GM23338 (cell line): ENCODE data around the gene GRIP2. TPM values are rescaled to one million over a fixed set of nuclear protein-coding genes. Genes with fewer than 3 reads are reported as not detected.

Experiments used
- ATAC-seq: fragments of 200-7000 bp; cut with Tn5 transposase; 3 replicates; pipeline ENCODE4 v1.9.1; 2020
- DNase-seq: peaks from one replicate; pipeline ENCODE4 v3.0.0-alpha.2; 2015; ENCODE audit warnings: low spot score
- H2AFZ ChIP-seq: fragments of 200-600 bp; sonication (generic); 2 replicates; pipeline ENCODE4 v1.8.0; 2016; ENCODE audit warnings: antibody characterized with exemption, mild to moderate bottlenecking, moderate library complexity
- H3F3A ChIP-seq: fragments of 200-600 bp; sonication (generic); replicated peaks from 2 replicates; pipeline ENCODE4 v1.8.0; 2017; ENCODE audit warnings: antibody characterized with exemption, mixed run types, low read depth
- H3K27ac ChIP-seq: fragments of 200-600 bp; sonication (generic); 2 replicates; pipeline ENCODE4 v1.6.1; 2016; ENCODE audit warnings: low read depth
- H3K27me3 ChIP-seq: fragments of 200-600 bp; sonication (generic); 2 replicates; pipeline ENCODE4 v1.8.0; 2016; ENCODE audit warnings: mild to moderate bottlenecking, mixed run types, moderate library complexity; ENCODE audit not compliant: insufficient read depth
- H3K36me3 ChIP-seq: fragments of 200-600 bp; sonication (generic); 2 replicates; pipeline ENCODE4 v1.8.0; 2016; ENCODE audit warnings: mild to moderate bottlenecking; ENCODE audit not compliant: insufficient read depth
- H3K4me1 ChIP-seq: fragments of 200-600 bp; sonication (generic); 2 replicates; pipeline ENCODE4 v1.8.0; 2016; ENCODE audit warnings: mild to moderate bottlenecking, moderate library complexity; ENCODE audit not compliant: insufficient read depth
- H3K4me2 ChIP-seq: fragments of 200-600 bp; sonication (generic); 2 replicates; pipeline ENCODE4 v1.7.1; 2017; ENCODE audit warnings: mixed run types
- H3K4me3 ChIP-seq: fragments of 200-600 bp; sonication (generic); 2 replicates; pipeline ENCODE4 v1.6.1; 2016; ENCODE audit warnings: mixed run types
- H3K79me2 ChIP-seq: fragments of 200-600 bp; sonication (generic); replicated peaks from 2 replicates; pipeline ENCODE4 v1.8.0; 2017; ENCODE audit warnings: mild to moderate bottlenecking; ENCODE audit not compliant: insufficient read depth
- H3K9me2 ChIP-seq: fragments of 200-600 bp; sonication (generic); 2 replicates; pipeline ENCODE4 v1.8.0; 2017; ENCODE audit not compliant: insufficient read depth
- H4K20me1 ChIP-seq: fragments of 200-600 bp; sonication (generic); replicated peaks from 2 replicates; pipeline ENCODE4 v1.8.0; 2017; ENCODE audit warnings: mild to moderate bottlenecking; ENCODE audit not compliant: insufficient read depth
- H3K27ac Mint-ChIP-seq: 2 replicates; pipeline ENCODE4 v1.8.0; 2020; ENCODE audit warnings: inconsistent platforms, mild to moderate bottlenecking, moderate library complexity, mixed read lengths
- H3K27me3 Mint-ChIP-seq: 3 replicates; pipeline ENCODE4 v1.8.0; 2022; ENCODE audit warnings: low read depth, mild to moderate bottlenecking, moderate library complexity, mixed read lengths, inconsistent platforms; ENCODE audit not compliant: insufficient read depth, poor library complexity
- H3K36me3 Mint-ChIP-seq: 3 replicates; pipeline ENCODE4 v1.8.0; 2021; ENCODE audit warnings: low read depth, mild to moderate bottlenecking, inconsistent platforms, moderate library complexity, mixed read lengths
- H3K4me1 Mint-ChIP-seq: 3 replicates; pipeline ENCODE4 v1.8.0; 2020; ENCODE audit warnings: mild to moderate bottlenecking, inconsistent platforms, mixed read lengths
- H3K4me3 Mint-ChIP-seq: 3 replicates; pipeline ENCODE4 v1.8.0; 2021; ENCODE audit warnings: moderate library complexity, mild to moderate bottlenecking, inconsistent platforms, mixed read lengths
- H3K9me3 Mint-ChIP-seq: 3 replicates; pipeline ENCODE4 v1.8.0; 2020; ENCODE audit warnings: moderate library complexity, mild to moderate bottlenecking, inconsistent platforms, mixed read lengths
- CREB1 ChIP-seq: fragments of 250-450 bp; sonication (Bioruptor Pico); IDR thresholded peaks from 2 replicates; pipeline ENCODE4 v1.5.0; 2020; ENCODE audit warnings: low read depth, mild to moderate bottlenecking, moderate library complexity
- EZH2 ChIP-seq: fragments of 200-600 bp; sonication (generic); IDR thresholded peaks from one replicate; pipeline ENCODE4 v1.8.0; 2017; ENCODE audit warnings: antibody characterized with exemption, mild to moderate bottlenecking, low read depth; ENCODE audit not compliant: unreplicated experiment
- EZH2phosphoT487 ChIP-seq: fragments of 200-600 bp; sonication (generic); IDR thresholded peaks from one replicate; pipeline ENCODE4 v1.8.1; 2018; ENCODE audit warnings: antibody characterized with exemption; ENCODE audit not compliant: unreplicated experiment
- JUNB ChIP-seq: IDR thresholded peaks from one replicate; pipeline ENCODE4 v1.6.1; 2016; ENCODE audit warnings: antibody characterized with exemption; ENCODE audit not compliant: unreplicated experiment
- NANOG ChIP-seq: IDR thresholded peaks from 2 replicates; pipeline ENCODE4 v1.6.1; 2016; ENCODE audit warnings: antibody characterized with exemption, borderline replicate concordance
- POLR2AphosphoS5 ChIP-seq: IDR thresholded peaks from 2 replicates; pipeline ENCODE4 v1.6.1; 2016; ENCODE audit warnings: antibody characterized with exemption, low read depth
- STAT1 ChIP-seq: IDR thresholded peaks from one replicate; pipeline ENCODE4 v1.6.1; 2016; ENCODE audit warnings: antibody characterized with exemption; ENCODE audit not compliant: unreplicated experiment
- ZNF114 ChIP-seq: fragments of 250-450 bp; sonication (Bioruptor Pico); IDR thresholded peaks from 2 replicates; pipeline ENCODE4 v1.5.0; 2020; ENCODE audit warnings: mild to moderate bottlenecking, moderate library complexity
- ZNF462 ChIP-seq: fragments of 250-450 bp; sonication (Bioruptor Pico); IDR thresholded peaks from 2 replicates; pipeline ENCODE4 v1.5.0; 2020; ENCODE audit warnings: mild to moderate bottlenecking, moderate library complexity
- polyA plus RNA-seq: library from polyadenylated mRNA; unstranded; fragments of >200 nt; fragmentation: Nextera tagmentation; extraction: Ambion mirVana; gene quantifications from 2 replicates; pipeline ENCODE4 v1.2.1, GENCODE V29; 2016
- total RNA-seq: library from RNA; depleted of rRNA; stranded (reverse); fragments of >200 nt; shearing (Covaris generic); gene quantifications from 2 replicates; pipeline ENCODE4 v1.2.3, GENCODE V29; 2014
- TF ChIP-seq, protein P1 (sequence below), 2 experiments: fragments of 200-600 bp in 1 of 2; sonication (generic) in 1 of 2; conservative IDR thresholded peaks; 2 replicates each; pipeline versions ENCODE4 v1.5.1 to v1.6.1; 2016 to 2017; ENCODE audit warnings: antibody characterized with exemption in 2 of 2, low read depth in 2 of 2, mild to moderate bottlenecking in 2 of 2, moderate library complexity in 1 of 2
- TF ChIP-seq, protein P2 (sequence below): IDR thresholded peaks from one replicate; pipeline ENCODE4 v1.6.1; 2018; ENCODE audit warnings: antibody characterized with exemption; ENCODE audit not compliant: unreplicated experiment
- TF ChIP-seq, protein P3 (sequence below): IDR thresholded peaks from 2 replicates; pipeline ENCODE4 v1.6.1; 2016; ENCODE audit warnings: antibody characterized with exemption

Gene GRIP2
- total and polyA plus RNA-seq, 2 experiments from 2014 or later, result 3.6 to 5.8 TPM

GRCh38 chr3:14519406-14519805 is 20.7 kb downstream of the GRIP2 start:
- no peak for ATAC-seq

More at GRCh38 chr3:14519406-14519805, 20.7 kb downstream of the GRIP2 start:
- Mint-ChIP-seq H3K9me3 (no peaks in the 10 kb centered on the region), H3K27me3 (peaks cover 9% of the 10 kb centered on the region), H3K27ac (no peak overlapping the region; the same call in 1 of the 2 replicates), H3K4me3 (no peak overlapping the region), H3K4me1 (peaks cover 6% of the 10 kb centered on the region), H3K36me3 (no peaks in the 10 kb centered on the region)
- TF ChIP-seq JUNB, result no peak
- TF ChIP-seq EZH2, result no peak
- no peak for TF ChIP-seq STAT1
- TF ChIP-seq POLR2AphosphoS5, result no peak
- TF ChIP-seq NANOG, result no peak
- TF ChIP-seq, protein P1, sequence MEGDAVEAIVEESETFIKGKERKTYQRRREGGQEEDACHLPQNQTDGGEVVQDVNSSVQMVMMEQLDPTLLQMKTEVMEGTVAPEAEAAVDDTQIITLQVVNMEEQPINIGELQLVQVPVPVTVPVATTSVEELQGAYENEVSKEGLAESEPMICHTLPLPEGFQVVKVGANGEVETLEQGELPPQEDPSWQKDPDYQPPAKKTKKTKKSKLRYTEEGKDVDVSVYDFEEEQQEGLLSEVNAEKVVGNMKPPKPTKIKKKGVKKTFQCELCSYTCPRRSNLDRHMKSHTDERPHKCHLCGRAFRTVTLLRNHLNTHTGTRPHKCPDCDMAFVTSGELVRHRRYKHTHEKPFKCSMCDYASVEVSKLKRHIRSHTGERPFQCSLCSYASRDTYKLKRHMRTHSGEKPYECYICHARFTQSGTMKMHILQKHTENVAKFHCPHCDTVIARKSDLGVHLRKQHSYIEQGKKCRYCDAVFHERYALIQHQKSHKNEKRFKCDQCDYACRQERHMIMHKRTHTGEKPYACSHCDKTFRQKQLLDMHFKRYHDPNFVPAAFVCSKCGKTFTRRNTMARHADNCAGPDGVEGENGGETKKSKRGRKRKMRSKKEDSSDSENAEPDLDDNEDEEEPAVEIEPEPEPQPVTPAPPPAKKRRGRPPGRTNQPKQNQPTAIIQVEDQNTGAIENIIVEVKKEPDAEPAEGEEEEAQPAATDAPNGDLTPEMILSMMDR (conservative IDR thresholded peaks at IDR 0.05; ENCODE audit: low read depth in 2 of 2), result no peak
- no peak for TF ChIP-seq CREB1 (CRISPR knock-in tag)
- TF ChIP-seq EZH2phosphoT487, result no peak
- TF ChIP-seq, protein P2, sequence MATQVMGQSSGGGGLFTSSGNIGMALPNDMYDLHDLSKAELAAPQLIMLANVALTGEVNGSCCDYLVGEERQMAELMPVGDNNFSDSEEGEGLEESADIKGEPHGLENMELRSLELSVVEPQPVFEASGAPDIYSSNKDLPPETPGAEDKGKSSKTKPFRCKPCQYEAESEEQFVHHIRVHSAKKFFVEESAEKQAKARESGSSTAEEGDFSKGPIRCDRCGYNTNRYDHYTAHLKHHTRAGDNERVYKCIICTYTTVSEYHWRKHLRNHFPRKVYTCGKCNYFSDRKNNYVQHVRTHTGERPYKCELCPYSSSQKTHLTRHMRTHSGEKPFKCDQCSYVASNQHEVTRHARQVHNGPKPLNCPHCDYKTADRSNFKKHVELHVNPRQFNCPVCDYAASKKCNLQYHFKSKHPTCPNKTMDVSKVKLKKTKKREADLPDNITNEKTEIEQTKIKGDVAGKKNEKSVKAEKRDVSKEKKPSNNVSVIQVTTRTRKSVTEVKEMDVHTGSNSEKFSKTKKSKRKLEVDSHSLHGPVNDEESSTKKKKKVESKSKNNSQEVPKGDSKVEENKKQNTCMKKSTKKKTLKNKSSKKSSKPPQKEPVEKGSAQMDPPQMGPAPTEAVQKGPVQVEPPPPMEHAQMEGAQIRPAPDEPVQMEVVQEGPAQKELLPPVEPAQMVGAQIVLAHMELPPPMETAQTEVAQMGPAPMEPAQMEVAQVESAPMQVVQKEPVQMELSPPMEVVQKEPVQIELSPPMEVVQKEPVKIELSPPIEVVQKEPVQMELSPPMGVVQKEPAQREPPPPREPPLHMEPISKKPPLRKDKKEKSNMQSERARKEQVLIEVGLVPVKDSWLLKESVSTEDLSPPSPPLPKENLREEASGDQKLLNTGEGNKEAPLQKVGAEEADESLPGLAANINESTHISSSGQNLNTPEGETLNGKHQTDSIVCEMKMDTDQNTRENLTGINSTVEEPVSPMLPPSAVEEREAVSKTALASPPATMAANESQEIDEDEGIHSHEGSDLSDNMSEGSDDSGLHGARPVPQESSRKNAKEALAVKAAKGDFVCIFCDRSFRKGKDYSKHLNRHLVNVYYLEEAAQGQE, result no peak
- TF ChIP-seq ZNF114 (CRISPR knock-in tag), result no peak
- no peak for TF ChIP-seq ZNF462
- TF ChIP-seq, protein P3, sequence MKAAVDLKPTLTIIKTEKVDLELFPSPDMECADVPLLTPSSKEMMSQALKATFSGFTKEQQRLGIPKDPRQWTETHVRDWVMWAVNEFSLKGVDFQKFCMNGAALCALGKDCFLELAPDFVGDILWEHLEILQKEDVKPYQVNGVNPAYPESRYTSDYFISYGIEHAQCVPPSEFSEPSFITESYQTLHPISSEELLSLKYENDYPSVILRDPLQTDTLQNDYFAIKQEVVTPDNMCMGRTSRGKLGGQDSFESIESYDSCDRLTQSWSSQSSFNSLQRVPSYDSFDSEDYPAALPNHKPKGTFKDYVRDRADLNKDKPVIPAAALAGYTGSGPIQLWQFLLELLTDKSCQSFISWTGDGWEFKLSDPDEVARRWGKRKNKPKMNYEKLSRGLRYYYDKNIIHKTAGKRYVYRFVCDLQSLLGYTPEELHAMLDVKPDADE, result no peak
- DNase-seq, result no peak
- no peak overlapping the region for H3K27ac ChIP-seq
- H3K4me2 ChIP-seq, result no peak overlapping the region
- H4K20me1 ChIP-seq, result no peaks in the 10 kb centered on the region
- no peaks in the 10 kb centered on the region for H3K4me1 ChIP-seq
- H3K4me3 ChIP-seq, result no peak overlapping the region
- H3K79me2 ChIP-seq, result no peaks in the 10 kb centered on the region
- H3K9me2 ChIP-seq, result no peaks in the 10 kb centered on the region
- no peaks in the 10 kb centered on the region for H3F3A ChIP-seq
- no peaks in the 10 kb centered on the region for H3K36me3 ChIP-seq
- no peaks in the 10 kb centered on the region for H3K27me3 ChIP-seq
- no peak overlapping the region for H2AFZ ChIP-seq
